Kidney capillary endothelial cell (primary cell): ENCODE results near the gene ARL10.
"Not testable (repeated sequence)": the region's sequence is repeated elsewhere in the genome, so short reads cannot be mapped to it uniquely, and the experiment has no call there.

Experiments
- DNase-seq: peaks from one replicate; pipeline ENCODE4 v3.0.0-alpha.2; 2018; ENCODE audit warnings: low spot score

ARL10 gene

DNA sequence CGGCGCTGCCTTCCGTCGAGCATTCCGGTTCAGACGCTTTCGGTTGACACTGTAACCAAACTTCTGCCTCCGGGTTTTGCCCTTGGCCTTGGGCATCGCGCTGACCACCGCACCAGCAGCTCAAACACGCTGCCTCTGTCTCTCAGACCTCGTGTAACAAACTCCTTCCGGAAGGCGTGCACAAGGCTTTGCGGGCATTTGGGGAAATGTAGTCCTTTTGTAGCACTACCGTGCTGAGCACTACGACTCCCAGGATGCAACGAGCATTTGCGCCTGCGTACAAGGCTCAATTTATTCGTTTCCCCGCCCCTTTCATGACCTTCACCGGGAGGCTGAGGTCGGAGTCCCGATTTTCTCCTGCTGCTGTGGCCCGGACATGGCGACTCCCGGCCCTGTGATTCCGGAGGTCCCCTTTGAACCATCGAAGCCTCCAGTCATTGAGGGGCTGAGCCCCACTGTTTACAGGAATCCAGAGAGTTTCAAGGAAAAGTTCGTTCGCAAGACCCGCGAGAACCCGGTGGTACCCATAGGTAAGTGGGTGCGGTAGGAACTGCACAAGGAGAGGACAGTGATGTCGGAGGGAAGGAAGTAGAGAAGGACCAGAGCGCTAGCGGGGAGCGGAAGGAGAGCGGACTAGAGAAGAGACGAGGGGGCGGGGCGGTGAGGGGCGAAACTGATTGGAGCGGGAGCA lies 23.3 kb downstream of the ARL10 start, which contains the start of the genes HIGD2A and NOP16:
TSS of gene HIGD2A (plus strand) at position 308 of the 691 bp plus-strand sequence. CDS start at position 377, 69 bp downstream.
TSS of gene NOP16 (minus strand) at position 155 of the 691 bp plus-strand sequence. CDS start at position 96, 59 bp downstream.
- DNase-seq: peak; percentile 99

DNA sequence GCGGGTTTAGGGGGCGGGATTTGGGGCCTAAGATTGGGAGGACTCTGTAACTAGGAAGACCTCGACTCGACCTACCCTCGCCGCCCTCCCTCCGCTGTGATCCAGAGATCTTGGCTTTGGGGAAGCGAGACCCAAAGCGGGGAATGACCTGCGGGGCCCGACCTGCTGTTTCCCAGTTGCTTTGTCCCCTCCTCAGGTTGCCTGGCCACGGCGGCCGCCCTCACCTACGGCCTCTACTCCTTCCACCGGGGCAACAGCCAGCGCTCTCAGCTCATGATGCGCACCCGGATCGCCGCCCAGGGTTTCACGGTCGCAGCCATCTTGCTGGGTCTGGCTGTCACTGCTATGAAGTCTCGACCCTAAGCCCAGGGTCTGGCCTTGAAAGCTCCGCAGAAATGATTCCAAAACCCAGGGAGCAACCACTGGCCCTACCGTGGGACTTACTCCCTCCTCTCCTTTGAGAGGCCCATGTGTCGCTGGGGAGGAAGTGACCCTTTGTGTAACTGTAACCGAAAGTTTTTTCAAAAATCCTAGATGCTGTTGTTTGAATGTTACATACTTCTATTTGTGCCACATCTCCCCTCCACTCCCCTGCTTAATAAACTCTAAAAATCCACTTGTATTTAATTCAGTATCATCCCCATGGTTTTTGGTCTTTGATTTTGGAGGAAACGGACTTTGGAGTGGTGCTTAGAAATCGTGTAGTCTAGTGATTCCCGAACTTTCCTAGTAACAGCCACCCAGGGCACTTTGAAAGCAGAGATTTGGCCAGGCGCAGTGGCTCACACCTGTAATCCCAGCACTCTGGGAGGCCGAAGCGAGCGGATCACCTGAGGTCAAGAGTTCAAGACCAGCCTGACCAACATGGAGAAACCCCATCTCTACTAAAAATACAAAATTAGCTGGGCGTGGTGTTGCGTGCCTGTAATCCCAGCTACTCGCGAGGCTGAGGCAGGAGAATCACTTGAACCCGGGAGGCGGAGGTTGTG lies 24.1 kb downstream of the ARL10 start:
- DNase-seq: no peak

DNA sequence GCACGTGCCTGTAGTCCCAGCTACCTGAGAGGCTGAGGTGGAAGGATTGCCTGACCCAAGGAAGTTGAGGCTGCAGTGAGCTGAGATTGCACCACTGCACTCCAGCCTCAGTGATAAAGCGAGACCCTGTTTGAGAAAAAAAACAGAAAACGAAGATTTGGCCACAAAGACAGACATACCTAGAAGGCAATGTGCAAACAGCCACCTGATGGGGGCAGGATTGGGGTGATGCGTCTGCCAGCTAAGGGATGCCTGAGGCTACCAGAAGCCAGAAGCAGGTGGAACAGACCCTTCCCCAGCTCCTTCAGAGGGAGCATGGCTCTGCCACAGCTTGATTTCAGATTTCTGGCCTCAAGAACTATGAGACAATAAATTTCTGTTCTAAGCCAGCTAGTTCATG lies 26.2 kb downstream of the ARL10 start:
- no peak for DNase-seq

DNA sequence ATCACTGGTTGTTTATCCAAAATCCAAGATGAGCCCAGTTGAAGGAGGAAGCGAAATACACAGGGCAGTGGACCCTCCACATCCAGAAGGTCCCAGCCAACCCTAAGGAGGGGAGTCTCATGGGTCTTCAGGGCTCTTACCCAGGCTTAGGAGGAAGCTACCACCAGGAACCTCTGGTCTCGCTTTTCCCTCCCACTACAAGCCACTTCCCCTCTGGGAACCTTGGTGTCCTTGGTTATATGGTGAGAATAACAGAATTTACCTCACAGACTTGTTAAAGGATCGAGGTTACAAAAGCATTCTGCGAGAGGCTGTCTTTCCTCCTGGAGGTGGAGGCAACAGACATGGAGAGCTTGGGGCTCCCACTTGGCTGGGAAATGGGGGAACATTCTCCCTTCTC lies 26.7 kb downstream of the ARL10 start:
- no peak for DNase-seq

DNA sequence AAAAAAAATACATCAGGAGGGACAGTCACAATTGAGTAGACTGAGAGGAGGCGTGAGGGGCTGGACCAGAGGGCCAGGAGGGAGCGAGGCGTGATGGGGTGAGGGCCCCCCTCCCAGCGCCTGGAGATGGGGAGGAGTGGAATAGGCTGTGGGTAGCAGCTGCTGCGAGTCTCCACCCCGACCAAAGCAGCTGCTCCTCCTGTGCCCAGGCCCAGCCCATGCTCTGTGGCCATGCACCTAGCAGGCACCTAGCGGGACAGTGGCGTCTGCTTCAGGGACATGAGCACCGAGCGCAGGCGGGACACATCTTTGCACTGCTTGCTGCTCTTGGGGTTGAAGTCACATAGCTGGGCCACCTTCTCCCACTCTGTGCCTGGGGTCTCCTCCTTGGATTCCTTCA lies 27.2 kb downstream of the ARL10 start:
- DNase-seq: no peak

DNA sequence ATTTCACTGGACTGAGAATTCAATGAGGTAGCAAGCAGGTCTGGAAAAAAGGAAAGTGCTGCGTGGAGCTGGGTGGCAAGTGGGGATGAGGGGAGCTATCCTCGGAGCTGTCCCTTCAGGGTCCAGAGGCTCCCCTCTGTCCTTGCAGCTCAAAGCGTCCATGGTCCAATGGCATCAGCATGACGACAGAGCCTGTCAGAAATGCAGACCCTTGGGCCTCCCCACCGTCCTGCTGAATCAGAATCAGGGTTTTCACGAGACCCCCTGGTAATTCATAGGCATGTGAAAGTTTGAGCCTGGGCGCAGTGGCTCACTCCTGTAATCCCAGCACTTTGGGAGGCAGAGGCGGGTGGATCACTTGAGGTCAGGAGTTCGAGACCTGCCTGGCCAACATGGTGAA lies 28.8 kb downstream of the ARL10 start:
- no peak for DNase-seq

DNA sequence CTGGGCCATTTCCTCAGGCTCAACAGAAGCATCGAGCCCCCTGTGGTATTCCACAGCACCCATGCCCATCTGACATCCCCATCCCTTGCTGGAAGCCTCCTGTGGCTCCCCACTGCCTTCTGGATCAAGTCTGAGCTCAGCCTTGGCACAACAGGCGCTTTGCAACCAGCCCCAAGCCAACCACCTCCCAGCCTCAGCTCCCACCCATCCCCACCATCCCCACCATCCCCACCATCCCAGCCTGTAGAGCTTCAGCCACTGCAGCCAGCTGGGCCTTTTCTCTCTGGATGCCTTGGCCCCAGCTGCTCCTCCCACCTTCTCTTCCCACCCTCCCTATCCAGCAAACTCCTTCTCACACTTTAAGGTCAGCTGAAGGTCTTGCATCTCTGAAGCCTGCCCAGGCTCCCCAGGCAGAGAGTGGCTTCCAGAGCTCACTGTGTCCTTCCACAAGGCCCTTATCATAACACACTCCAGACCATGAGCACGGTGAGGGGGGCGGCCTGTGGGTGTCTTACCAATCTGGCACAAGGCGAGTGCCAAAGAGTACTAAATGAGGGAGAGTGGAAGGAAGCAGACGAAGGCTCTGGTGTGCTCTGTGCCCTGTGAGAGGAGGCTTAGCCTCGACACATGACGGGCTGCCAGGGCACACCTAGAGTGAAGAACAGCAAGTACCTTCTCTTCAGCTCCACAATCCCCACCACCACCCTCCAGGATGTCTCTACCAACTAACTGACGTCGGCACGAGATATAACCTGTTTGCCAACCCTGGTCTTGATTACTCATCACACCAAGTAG lies 29.8 kb downstream of the ARL10 start:
- DNase-seq: no peak

DNA sequence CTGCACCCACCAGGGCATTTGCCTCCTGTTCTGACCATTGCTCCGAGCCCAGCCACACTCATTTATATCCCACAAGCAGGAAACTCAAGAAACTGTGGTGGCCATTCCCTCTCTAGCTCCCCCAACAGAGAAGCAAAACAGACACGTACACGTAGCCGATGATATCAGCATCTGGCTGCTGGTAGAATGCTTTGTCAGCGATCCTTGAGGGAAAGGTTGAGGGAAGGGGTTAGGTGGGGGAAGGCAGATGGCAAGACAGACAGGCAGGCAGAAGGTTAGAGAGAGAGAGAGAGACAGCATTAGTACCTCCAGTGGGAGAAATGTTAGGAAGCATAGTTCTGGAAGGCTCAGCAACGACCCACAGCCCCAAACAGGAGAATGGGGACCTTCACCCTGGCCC lies 31.0 kb downstream of the ARL10 start:
- no peak for DNase-seq

DNA sequence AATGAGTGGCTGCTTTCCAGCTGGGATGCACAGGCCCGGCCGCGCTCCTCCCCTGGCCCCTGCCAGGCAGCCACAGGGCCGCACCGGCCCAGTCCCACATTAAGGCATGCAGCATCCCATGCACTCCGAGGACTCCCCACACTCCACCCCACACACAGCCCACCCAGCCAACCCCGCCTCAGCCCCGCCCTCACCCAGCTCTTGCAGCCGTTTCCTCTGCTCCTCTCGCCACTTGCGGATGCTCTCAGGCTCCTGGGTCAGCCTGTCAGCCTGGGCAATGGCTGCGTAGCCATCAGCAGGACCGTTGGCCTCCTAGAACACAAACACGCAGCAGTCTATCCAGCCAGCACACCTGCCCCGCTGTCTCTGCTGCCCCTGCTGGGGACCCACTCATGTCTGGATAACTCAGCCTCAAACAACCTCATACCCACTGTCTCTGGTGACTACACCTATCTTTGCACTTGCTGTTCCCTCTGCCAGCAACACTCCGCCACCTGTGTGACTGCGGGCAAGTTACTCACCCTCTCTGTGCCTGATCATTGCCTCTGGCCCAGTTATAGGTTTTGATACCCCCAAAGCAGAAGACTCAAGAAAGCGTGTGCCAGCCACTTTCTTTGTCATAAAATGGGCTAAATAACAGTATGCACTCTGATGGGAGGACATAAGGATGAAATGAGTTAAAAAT lies 32.6 kb downstream of the ARL10 start:
- DNase-seq: no peak

DNA sequence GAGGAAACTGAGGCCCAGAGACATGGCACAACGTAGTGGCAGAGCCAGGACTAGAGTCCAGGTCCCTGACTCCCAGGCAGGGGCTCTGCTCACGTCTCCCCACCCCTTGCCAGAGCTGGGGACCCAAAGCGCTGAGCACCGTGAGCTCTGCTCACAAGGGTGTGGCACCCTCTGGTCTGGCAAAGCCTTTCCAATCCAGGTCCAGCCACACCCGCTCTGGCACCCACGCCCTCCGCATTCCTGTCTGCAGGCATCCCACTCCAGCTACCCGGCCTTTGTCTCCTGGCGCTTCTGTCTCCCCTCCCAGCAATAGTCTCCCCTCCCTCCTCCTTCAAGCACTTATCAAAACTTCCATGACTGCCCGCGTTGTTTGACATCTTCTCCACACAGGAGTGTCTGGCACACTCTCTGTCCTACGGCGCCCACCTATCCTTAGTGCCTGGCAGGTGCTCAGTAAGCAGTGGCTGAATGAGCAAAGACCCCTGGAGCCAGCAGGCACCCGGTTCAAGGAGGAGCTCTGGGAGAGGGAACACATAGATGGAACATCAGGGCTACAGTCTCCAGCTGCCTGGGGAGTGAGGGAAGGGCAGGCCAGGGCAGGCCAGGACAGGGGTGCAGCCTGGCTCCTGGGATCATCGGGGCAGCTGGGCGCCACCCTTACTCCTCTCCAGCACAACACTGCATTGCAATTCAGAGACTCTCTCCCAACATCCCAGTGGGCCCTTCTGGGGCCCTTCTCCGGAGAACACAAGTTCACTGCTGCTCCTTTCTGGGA lies 35.3 kb downstream of the ARL10 start:
- DNase-seq: no peak

DNA sequence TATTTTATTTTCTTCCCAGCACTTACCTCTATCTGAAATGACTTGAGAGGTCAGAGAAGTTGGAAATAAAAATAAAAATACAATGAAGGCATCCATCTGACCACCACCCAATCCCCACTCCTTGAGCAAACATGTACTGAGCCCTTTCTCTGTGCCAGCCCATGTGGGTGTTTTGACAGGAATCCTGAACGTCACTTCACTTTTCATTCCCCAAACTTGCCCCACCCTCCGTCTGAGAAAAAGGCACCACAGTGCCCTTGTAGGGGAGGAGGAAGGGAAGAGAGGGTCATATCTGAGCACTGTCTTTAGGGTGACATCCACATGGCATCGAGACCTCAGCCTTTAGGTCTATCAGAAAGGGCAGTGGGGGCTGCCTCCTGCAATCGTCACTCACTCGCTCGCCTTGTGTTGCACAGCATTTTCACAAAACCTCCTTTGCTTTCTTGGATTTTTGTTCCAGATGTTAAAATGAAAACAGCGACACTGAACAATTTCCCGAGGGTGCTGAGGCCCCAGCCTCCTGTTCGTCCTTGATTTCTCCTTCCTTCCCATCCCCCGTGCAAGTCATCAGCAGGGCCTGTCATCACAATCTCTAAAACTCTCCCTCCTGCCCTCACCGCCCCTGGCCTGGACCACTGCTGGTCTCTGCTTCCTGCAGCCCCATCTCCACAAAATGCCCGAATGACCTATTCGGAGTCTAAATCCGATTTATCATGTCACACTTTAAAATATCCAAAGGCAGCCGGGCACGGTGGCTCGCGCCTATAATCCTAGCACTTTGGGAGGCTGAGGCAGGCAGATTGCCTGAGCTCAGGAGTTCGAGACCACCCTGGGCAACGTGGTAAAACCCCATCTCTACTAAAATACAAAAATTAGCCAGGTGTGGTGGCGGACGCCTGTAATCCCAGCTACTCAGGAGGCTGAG lies 36.3 kb downstream of the ARL10 start:
- DNase-seq: no peak

DNA sequence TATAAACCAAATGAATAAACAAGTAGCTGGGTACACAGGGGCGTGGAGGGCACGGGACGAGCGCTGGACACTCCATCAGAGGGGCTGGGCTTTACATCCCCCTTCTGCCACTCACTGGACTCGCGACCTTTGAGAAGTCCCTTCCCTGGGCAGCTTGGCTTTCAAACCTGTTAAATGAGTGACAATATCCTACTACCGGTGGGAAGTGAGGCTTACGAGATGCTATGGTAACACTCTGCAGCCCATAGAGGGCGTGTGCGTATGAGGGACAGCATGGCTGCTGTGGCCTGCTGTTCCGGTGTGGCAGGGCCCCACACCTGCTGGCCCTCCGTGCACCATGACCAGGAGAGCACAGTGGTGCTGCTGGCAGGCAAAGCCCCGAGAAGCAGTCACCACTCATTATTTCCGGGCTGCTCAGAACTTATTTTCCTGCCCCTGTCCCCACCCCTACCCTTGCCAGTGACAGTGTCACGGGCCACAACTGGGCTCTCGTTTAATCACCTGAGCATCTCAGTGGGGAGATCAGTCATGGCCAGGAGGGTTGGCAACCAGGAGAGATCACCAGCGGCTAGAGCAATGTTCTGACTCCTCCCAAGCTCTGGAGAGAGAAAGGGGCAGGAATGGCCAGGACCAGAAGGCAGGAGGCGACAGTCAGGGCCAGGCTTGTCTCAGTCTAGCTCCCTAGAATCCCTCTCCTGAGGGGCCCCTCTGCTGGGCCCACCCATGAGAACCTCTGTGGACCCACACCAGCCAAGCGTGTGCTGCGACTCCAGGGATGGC lies 40.6 kb downstream of the ARL10 start:
- no peak for DNase-seq

DNA sequence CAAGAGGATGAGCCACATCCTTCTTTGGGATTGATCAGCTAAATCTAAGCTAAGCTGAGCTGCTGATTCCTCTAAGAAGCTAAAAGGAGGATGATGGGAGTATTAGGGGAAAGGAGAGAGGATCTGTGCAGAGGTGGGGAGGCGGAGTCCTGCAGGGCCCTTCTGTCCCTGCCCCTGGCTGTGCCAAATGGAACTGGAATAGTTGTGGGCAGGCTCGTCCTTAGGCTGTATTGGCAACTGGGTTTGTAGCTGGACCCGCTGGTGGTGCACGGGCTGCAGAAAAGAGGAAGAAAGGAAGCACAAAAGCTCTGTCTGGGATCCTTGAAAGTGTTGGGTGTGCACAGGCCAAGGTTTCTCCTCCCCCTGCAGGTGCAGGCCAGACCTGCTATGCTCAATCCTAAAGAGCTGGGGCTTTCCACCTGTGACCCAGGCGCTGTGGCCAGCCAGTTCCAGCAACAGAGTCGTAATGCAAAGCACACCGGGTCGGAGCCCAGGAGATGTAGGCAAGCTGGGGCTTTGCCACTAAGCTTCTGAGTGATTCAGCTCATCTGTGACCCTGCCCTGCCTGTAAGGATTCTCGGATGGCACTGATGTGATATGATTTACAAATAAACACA lies 41.3 kb downstream of the ARL10 start:
- DNase-seq: no peak

DNA sequence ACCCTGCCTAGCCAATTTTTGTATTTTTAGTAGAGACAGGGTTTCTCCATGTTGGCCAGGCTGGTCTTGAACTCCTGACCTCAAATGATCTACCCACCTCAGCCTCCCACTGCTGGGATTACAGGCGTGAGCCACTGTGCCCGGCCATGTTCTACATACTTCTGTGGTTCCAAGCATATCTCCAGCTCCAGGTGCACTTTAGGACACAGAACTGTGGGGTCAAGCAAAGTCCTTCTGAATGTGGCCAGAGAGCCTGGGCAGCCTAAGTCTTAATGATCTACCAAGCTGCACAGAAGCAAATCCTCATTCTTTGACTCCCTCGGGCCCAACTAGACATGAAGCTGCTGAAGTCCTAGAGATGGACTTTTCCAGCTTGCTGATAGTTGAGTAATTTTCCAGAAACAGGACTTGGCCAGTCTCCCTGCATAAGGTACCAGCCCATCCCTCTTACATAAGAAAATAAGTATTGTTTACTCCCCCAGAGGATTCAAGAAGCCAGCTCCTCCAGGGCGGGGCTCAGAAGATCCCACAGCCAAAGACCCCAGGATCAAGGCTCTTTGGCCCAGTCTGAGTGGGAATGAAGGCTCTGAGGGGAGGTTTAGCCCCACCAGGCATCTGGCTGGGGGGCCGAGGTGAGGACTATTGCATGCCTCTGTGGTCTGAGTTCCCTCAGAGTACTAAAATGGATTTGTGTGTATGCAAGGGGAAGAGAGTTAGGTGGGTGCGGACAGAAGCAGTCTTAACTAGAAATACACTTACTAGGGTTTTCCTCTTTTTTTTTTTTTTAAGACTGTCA lies 42.4 kb downstream of the ARL10 start:
- no peak for DNase-seq

DNA sequence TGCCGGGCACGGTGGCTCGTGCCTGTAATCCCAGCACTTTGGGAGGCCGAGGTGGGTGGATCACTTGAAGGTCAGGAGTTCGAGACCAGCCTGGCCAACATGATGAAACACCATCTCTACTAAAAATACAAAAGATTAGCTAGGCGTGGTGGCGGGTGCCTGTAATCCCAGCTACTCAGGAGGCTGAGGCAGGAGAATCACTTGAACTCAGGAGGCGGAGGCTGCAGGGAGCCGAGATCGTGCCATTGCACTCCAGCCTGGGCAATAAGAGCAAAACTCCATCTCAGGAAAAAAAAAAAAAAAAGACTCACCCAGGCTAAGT lies 42.9 kb downstream of the ARL10 start:
- not testable (repeated sequence) for DNase-seq

DNA sequence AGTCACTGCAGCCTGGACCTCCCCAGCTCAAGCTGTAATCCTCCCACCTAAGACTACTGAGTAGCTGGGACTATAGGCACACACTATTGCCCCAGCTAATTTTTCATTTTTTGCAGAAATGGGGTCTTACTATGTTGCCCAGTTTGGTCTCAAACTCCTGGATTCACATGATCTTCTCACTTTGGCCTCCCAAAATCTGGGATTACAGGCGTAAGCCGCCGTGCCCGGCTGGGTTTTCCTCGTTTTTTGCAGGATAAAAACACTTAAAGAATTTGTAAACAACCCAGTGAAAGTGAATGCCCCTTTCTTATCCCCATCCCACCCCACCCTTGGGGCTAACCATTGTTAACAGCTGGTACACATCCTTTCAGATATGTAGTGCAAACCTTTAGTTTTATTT lies 43.3 kb downstream of the ARL10 start:
- no peak for DNase-seq

DNA sequence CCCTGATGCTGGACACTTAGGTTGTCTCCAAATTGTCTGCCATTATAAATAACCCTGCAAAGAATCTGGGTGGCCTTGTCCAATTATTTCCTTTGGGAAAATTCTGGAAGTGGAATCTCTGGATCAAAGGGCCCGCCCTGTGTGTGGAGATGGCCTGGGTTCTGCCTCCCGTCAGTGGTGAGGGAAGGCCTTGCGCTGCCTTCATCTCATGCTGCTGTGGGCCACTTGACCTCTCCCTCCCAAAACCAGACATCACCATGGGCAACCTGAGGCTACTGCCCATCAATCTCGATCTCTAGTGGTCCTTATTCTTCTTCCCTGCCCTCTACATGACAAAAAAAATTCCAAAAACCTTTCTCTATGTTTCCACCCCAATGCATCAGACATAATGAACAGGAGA lies 44.5 kb downstream of the ARL10 start:
- DNase-seq: no peak
